Loucy (cell line): ENCODE results near the gene RAB9B.

Experiments
- EZH2phosphoT487 ChIP-seq: fragments of 200-600 bp; IDR thresholded peaks from 2 replicates; pipeline ENCODE4 v1.6.1; 2018; ENCODE audit warnings: antibody characterized with exemption, mild to moderate bottlenecking, moderate library complexity, borderline replicate concordance
- TF ChIP-seq, protein P1 (sequence below): fragments of 200-600 bp; sonication (generic); conservative IDR thresholded peaks from 2 replicates; pipeline ENCODE4 v1.5.1; 2014; ENCODE audit warnings: mild to moderate bottlenecking, antibody characterized with exemption, low read length

DNA sequence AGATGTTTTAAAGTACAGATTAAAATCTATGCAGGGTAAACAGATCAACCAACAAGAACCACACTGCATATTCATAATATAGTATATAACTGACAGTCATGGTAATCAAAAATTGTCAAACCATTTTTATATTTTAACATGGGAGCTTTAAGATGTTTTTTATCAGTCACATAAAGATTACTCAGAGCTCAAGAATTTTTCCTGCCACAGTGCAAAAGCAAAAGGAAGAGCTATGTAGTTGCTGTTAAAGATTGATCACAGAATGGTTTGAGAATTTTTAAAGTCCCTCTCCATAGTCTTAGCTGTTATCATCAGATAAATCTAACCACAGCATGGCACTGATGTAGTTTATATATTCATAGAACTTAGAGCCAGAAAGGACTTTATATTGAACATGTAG is 8.5 kb downstream of the RAB9B start:
- TF ChIP-seq, protein P1, sequence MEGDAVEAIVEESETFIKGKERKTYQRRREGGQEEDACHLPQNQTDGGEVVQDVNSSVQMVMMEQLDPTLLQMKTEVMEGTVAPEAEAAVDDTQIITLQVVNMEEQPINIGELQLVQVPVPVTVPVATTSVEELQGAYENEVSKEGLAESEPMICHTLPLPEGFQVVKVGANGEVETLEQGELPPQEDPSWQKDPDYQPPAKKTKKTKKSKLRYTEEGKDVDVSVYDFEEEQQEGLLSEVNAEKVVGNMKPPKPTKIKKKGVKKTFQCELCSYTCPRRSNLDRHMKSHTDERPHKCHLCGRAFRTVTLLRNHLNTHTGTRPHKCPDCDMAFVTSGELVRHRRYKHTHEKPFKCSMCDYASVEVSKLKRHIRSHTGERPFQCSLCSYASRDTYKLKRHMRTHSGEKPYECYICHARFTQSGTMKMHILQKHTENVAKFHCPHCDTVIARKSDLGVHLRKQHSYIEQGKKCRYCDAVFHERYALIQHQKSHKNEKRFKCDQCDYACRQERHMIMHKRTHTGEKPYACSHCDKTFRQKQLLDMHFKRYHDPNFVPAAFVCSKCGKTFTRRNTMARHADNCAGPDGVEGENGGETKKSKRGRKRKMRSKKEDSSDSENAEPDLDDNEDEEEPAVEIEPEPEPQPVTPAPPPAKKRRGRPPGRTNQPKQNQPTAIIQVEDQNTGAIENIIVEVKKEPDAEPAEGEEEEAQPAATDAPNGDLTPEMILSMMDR: no peak
- no peak for TF ChIP-seq EZH2phosphoT487
